HG03571 (cell line): Measurements from ENCODE around the gene CEP104.

Experiments used
- ATAC-seq: cut with Tn5 transposase; IDR thresholded peaks from one replicate; pipeline ENCODE4 v1.9.1; 2021; ENCODE audit not compliant: unreplicated experiment

CEP104 gene

GRCh38 chr1:3856923-3857790 is at the start of gene CEP104, which contains the start of gene DFFB:
TSS of gene CEP104 (minus strand) at chr1:3857211. CDS start at chr1:3852407, 4,804 bp downstream.
TSS of gene DFFB (plus strand) at chr1:3857476. CDS start at chr1:3857604, 128 bp downstream.
- ATAC-seq, result peak; percentile 96

GRCh38 chr1:3906672-3907020 is 49.6 kb upstream of the CEP104 start:
- ATAC-seq, result no peak

- no peak for ATAC-seq
Observed at GRCh38 chr1:3905953-3906671, 49.1 kb upstream of the CEP104 start.

GRCh38 chr1:3905266-3905952 is 48.4 kb upstream of the CEP104 start:
- no peak for ATAC-seq

- ATAC-seq, result no peak
Observed at GRCh38 chr1:3904843-3905185, 47.8 kb upstream of the CEP104 start.

GRCh38 chr1:3904006-3904842 is 47.2 kb upstream of the CEP104 start:
- no peak for ATAC-seq

GRCh38 chr1:3903141-3904005 is 46.4 kb upstream of the CEP104 start:
- ATAC-seq, result no peak

GRCh38 chr1:3902571-3903091 is 45.6 kb upstream of the CEP104 start:
- no peak for ATAC-seq

GRCh38 chr1:3902111-3902511 is 45.1 kb upstream of the CEP104 start:
- ATAC-seq, result no peak

- peak; percentile 59 for ATAC-seq
Observed at GRCh38 chr1:3900969-3901529, 44.0 kb upstream of the CEP104 start.

- ATAC-seq, result peak; percentile 73
Observed at GRCh38 chr1:3900150-3900968, 43.3 kb upstream of the CEP104 start, which contains the start of gene C1orf174. TSS of gene C1orf174 (minus strand) at chr1:3900272. CDS start at chr1:3900186, 86 bp downstream.

GRCh38 chr1:3899754-3900149 is 42.7 kb upstream of the CEP104 start:
- peak; percentile 1 for ATAC-seq

GRCh38 chr1:3898994-3899753 is 42.2 kb upstream of the CEP104 start:
- no peak for ATAC-seq

- ATAC-seq, result no peak
Observed at GRCh38 chr1:3898475-3898735, 41.4 kb upstream of the CEP104 start.

GRCh38 chr1:3896396-3897000 is 39.5 kb upstream of the CEP104 start:
- no peak for ATAC-seq

- ATAC-seq, result no peak
Observed at GRCh38 chr1:3895951-3896325, 38.9 kb upstream of the CEP104 start.

GRCh38 chr1:3895279-3895950 is 38.4 kb upstream of the CEP104 start:
- no peak for ATAC-seq
